Measurements from ENCODE around the gene TIPRL. TPM values are rescaled to one million over a fixed set of nuclear protein-coding genes. Genes with fewer than 3 reads are reported as not detected.

TIPRL gene
- total and polyA plus RNA-seq, 9 of the 15 experiments (the other 6 are each of a cell fraction or from before 2014, with no cell fraction given): 41.4 to 90.2 (median 69.9) TPM

DNA sequence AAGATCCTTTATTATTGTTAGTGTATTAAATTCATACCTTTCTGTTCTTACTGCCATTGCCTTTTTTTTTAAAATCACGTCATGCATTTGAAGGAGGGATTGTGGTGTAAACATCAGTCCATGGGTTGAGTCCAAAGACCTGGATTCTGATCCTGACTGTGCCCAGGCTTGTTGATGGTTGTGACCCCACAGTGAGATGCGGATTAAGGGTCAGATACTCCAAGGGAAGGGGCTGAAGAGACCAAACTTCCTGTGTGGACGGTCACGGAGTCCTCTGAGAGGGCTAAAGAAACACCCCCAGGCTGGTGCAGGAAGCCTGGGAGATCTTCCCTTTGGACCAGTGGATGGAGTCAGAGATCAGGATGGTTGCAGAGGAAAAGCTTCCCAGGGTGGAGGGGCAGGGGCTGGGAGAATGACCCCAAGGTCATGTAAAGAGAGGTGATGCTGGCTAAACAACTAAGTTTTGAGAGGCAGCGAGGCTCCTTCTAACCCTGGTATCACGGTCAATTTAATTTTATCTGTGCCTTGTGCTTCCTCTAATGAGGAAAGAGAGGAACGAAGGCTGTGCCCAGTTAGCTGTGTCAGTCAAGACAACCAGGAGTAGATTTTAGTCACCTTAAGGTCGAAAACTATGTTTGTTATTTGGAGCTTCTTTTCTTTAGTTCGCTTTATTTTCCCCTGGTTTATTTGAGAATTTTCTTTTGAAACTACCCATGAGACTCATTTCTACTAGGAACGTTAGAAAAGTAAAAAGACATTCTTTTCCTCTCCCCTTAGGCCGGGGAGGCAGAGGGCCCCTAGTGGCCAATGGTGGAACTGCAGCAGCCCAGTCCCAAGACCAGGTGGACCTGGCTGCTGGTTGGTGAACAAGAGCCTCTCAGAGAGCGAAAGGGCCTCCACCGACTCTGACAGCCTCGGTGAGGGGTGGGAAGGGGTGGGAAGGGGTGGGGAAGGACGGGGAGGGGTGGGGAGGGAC, 33.3 kb upstream of the TIPRL start (continued):
- TF ChIP-seq, protein P1, sequence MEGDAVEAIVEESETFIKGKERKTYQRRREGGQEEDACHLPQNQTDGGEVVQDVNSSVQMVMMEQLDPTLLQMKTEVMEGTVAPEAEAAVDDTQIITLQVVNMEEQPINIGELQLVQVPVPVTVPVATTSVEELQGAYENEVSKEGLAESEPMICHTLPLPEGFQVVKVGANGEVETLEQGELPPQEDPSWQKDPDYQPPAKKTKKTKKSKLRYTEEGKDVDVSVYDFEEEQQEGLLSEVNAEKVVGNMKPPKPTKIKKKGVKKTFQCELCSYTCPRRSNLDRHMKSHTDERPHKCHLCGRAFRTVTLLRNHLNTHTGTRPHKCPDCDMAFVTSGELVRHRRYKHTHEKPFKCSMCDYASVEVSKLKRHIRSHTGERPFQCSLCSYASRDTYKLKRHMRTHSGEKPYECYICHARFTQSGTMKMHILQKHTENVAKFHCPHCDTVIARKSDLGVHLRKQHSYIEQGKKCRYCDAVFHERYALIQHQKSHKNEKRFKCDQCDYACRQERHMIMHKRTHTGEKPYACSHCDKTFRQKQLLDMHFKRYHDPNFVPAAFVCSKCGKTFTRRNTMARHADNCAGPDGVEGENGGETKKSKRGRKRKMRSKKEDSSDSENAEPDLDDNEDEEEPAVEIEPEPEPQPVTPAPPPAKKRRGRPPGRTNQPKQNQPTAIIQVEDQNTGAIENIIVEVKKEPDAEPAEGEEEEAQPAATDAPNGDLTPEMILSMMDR (IDR thresholded peaks at IDR 0.05 in 2 of 3, conservative IDR thresholded peaks at IDR 0.05 in 1 of 3; ENCODE audit: insufficient read depth in 2 of 3, low read depth in 1 of 3, low read length in 3 of 3): peak; percentile 92 to 98 (median 96)
- peak; percentile 32 to 61 for TF ChIP-seq RAD21 (CRISPR knock-in tag; conservative IDR thresholded peaks at IDR 0.05 in 1 of 2, IDR thresholded peaks at IDR 0.05 in 1 of 2)
- no peak for TF ChIP-seq ZNF444 (CRISPR knock-in tag; IDR thresholded peaks at IDR 0.05)
- TF ChIP-seq, protein P2, sequence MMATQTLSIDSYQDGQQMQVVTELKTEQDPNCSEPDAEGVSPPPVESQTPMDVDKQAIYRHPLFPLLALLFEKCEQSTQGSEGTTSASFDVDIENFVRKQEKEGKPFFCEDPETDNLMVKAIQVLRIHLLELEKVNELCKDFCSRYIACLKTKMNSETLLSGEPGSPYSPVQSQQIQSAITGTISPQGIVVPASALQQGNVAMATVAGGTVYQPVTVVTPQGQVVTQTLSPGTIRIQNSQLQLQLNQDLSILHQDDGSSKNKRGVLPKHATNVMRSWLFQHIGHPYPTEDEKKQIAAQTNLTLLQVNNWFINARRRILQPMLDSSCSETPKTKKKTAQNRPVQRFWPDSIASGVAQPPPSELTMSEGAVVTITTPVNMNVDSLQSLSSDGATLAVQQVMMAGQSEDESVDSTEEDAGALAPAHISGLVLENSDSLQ (IDR thresholded peaks at IDR 0.05): peak; percentile 56
- TF ChIP-seq, protein P3, sequence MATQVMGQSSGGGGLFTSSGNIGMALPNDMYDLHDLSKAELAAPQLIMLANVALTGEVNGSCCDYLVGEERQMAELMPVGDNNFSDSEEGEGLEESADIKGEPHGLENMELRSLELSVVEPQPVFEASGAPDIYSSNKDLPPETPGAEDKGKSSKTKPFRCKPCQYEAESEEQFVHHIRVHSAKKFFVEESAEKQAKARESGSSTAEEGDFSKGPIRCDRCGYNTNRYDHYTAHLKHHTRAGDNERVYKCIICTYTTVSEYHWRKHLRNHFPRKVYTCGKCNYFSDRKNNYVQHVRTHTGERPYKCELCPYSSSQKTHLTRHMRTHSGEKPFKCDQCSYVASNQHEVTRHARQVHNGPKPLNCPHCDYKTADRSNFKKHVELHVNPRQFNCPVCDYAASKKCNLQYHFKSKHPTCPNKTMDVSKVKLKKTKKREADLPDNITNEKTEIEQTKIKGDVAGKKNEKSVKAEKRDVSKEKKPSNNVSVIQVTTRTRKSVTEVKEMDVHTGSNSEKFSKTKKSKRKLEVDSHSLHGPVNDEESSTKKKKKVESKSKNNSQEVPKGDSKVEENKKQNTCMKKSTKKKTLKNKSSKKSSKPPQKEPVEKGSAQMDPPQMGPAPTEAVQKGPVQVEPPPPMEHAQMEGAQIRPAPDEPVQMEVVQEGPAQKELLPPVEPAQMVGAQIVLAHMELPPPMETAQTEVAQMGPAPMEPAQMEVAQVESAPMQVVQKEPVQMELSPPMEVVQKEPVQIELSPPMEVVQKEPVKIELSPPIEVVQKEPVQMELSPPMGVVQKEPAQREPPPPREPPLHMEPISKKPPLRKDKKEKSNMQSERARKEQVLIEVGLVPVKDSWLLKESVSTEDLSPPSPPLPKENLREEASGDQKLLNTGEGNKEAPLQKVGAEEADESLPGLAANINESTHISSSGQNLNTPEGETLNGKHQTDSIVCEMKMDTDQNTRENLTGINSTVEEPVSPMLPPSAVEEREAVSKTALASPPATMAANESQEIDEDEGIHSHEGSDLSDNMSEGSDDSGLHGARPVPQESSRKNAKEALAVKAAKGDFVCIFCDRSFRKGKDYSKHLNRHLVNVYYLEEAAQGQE (IDR thresholded peaks at IDR 0.05; ENCODE audit: borderline replicate concordance): peak; percentile 29; the same call in 1 of the 2 replicates
- TF ChIP-seq, protein P3 (CRISPR knock-in tag; IDR thresholded peaks at IDR 0.05; ENCODE audit: low read depth): no peak
- 0 out of 2 replicates have a peak, but pooled peaks have one; percentile 26 for TF ChIP-seq ATF7 (IDR thresholded peaks at IDR 0.05)
- TF ChIP-seq GATAD2B (IDR thresholded peaks at IDR 0.05; ENCODE audit: borderline replicate concordance): peak; percentile 41; the same call in 1 of the 2 replicates
- TF ChIP-seq ZNF79 (CRISPR knock-in tag; IDR thresholded peaks at IDR 0.05; ENCODE audit: low read depth): no peak
- TF ChIP-seq XRCC5 (IDR thresholded peaks at IDR 0.05; ENCODE audit: low read depth, low read length): peak; percentile 88; the same call in 1 of the 2 replicates
- peak; percentile 85 for TF ChIP-seq PCBP1 (IDR thresholded peaks at IDR 0.05; ENCODE audit: low read depth, low read length, poor library complexity, severe bottlenecking)
- peak; percentile 50; the same call in 1 of the 2 replicates for TF ChIP-seq NFATC3 (IDR thresholded peaks at IDR 0.05)
